PC-3 (cell line): Measurements from ENCODE around the gene SLC25A48.

Experiments used
- CTCF ChIP-seq: fragments of 300-600 bp; sonication (generic); conservative IDR thresholded peaks from 2 replicates; pipeline ENCODE4 v1.5.1; 2017; ENCODE audit warnings: antibody characterized with exemption, low read depth, mild to moderate bottlenecking, low read length
- EZH2 ChIP-seq: fragments of 300-600 bp; sonication (generic); IDR thresholded peaks from one replicate; pipeline ENCODE4 v1.6.1; 2017; ENCODE audit warnings: antibody characterized with exemption, mild to moderate bottlenecking, low read length; ENCODE audit not compliant: unreplicated experiment
- EZH2phosphoT487 ChIP-seq: fragments of 300-600 bp; sonication (generic); IDR thresholded peaks from 2 replicates; pipeline ENCODE4 v1.6.1; 2018; ENCODE audit warnings: mild to moderate bottlenecking, antibody characterized with exemption, low read length, borderline replicate concordance

- TF ChIP-seq CTCF (no peak), EZH2phosphoT487 (no peak), EZH2 (no peak)
Observed at GRCh38 chr5:135868681-135869080, 34.2 kb downstream of the SLC25A48 start.
